ENCODE results near the gene CDH4.

The CDH4 gene

GRCh38 chr20:61737812-61738443, 485.9 kb downstream of the CDH4 start:
- DNase-seq (ENCODE audit: low spot score) = no peak

- no peak for DNase-seq (ENCODE audit: low spot score)
Measured at GRCh38 chr20:61738601-61739069, 486.6 kb downstream of the CDH4 start.

- no peak for DNase-seq (ENCODE audit: low spot score)
Measured at GRCh38 chr20:61739086-61739831, 487.2 kb downstream of the CDH4 start.

GRCh38 chr20:61739832-61740118, 487.7 kb downstream of the CDH4 start:
- DNase-seq (ENCODE audit: low spot score) = no peak

GRCh38 chr20:61742097-61742825, 490.2 kb downstream of the CDH4 start:
- no peak for DNase-seq (ENCODE audit: low spot score)

- no peak for DNase-seq (ENCODE audit: low spot score)
Measured at GRCh38 chr20:61743606-61744005, 491.5 kb downstream of the CDH4 start.

- peak; percentile 48 for DNase-seq (ENCODE audit: low spot score)
Measured at GRCh38 chr20:61744691-61745396, 492.8 kb downstream of the CDH4 start.

GRCh38 chr20:61745397-61746146, 493.5 kb downstream of the CDH4 start:
- no peak for DNase-seq (ENCODE audit: low spot score)

GRCh38 chr20:61746147-61746646, 494.1 kb downstream of the CDH4 start:
- DNase-seq (ENCODE audit: low spot score) = no peak

GRCh38 chr20:61746781-61747180, 494.7 kb downstream of the CDH4 start:
- no peak for DNase-seq (ENCODE audit: low spot score)

- no peak for DNase-seq (ENCODE audit: low spot score)
Measured at GRCh38 chr20:61748376-61748775, 496.3 kb downstream of the CDH4 start.

- no peak for DNase-seq (ENCODE audit: low spot score)
Measured at GRCh38 chr20:61749406-61750075, 497.5 kb downstream of the CDH4 start.

- DNase-seq (ENCODE audit: low spot score) = no peak
Measured at GRCh38 chr20:61750093-61750492, 498.0 kb downstream of the CDH4 start.

GRCh38 chr20:61752576-61752975, 500.5 kb downstream of the CDH4 start:
- no peak for DNase-seq (ENCODE audit: low spot score)

- DNase-seq (ENCODE audit: low spot score) = peak; percentile 35
Measured at GRCh38 chr20:61753316-61753942, 501.4 kb downstream of the CDH4 start.

GRCh38 chr20:61753987-61754956, 502.2 kb downstream of the CDH4 start:
- DNase-seq (ENCODE audit: low spot score) = no peak

- no peak for DNase-seq (ENCODE audit: low spot score)
Measured at GRCh38 chr20:61754976-61755778, 503.1 kb downstream of the CDH4 start.
